NCI-H1092 (cell line): Measurements from ENCODE around the gene ITCH.
"Not testable (repeated sequence)": the region's sequence is repeated elsewhere in the genome, so short reads cannot be mapped to it uniquely, and the experiment has no call there.

ENCODE experiments used
- DNase-seq: peaks from one replicate; lab custom pipeline; 2025; lab: John Stamatoyannopoulos, UW

Gene ITCH

DNA sequence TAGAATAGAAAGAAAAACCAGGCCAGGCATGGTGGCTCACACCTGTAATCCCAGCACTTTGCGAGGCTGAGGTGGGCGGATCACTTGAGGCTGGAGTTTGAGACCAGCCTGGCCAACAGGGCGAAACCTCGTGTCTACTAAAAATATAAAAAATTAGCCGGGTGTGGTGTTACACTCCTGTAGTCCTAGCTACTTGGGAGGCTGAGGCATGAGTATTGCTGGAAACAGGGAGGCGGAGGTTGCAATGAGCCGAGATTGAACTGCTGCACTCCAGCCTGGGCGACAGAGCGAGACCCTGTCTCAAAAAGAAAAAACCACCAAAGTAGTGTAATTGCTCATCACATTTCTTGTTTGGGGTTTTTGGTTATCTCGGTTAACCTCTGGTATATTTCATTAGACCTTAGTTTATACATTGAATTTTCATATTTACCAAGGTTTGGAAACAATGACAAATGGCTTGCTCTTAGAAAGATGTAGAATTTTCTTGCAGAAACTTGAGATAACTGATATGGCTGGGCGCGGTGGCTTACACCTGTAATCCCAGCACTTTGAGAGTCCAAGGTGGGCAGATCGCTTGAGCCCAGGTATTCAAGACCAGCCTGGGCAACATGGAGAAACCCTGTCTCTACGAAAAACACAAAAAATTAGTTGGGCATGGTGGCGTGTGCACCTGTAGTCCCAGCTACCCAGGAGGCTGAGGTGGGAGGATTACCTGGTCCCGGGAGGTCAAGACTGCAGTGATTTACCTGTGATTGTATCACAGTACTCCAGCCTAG lies 14.2 kb downstream of the ITCH start:
- no peak for DNase-seq

DNA sequence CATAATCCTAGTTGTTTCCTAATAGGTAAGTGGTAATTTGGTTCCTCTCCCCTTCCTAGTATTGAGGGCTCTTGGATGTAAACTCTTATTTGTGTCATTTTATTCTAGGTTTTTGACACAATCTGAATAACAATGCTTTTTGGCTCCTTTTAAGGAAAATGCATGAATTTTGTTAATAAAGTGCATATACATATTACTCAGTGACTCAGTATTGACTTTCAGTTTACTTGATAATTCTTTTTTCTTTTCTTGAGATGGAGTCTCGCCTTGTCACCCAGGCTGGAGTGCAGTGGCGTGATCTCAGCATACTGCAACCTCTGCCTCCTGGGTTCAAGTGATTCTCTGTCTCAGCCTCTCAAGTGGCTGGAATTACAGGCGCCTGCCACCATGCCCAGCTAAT lies 19.1 kb downstream of the ITCH start:
- DNase-seq = no peak

DNA sequence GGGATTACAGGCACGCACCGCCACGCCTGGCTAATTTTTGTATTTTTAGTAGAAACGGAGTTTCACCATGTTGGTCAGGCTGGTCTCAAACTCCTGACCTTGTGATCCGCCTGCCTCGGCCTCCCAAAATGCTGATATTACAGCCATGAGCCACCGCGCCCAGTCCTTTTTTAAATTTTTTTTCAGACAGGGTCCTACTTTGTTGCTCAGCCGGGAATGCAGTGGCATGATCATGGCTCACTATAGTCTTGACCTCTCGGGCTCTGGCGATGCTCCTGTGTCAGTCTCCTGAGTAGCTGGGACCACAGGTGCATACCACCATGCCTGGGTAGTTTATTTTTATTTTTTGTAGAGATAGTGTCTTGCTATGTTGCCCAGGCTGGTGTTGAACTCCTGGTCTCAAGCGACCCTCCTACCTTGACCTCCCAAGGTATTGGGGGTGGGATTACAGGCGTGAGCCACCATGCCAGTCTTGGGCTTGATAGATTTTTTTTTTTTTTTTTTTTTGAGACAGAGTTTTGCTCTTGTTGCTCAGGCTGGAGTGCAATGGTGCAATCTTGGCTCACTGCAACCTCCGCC lies 19.9 kb downstream of the ITCH start:
- DNase-seq = not testable (repeated sequence)

DNA sequence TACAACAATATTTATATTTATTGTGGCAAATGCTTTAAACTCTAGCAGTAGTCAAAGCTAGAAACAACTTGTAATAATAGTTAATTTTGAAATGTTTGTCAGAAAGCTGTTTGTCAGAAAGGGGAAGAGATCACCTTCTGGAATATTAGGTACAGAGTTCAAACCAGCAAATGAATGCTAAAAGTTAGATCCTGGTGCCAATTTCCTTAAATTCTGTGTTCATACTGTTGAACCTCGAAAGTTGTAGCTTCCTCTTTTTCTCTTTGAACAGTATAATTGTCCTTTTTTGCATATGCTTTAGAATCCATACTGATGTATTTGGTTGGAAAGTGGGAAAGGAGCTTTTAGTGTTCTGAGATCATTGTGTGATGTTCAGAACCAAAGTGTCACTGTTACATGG lies 22.4 kb downstream of the ITCH start:
- no peak for DNase-seq

DNA sequence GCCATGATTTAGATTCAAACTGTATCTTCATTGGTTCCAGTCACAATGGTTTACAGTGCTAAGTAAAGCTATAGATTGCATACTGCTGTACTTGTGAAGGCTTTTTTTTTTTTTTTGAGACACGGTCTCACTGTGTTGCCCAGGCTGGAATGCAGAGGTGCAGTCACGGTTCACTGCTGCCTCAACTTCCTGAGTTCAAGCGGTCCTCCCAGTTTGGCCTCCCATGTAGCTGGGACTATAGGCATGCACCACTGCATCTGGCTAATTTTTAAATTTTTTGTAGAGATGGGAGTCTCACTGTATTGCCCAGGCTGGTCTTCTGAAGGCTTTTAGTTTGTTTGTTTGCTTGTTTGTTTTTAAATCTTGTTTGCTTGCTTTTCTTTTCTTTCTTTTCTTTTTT lies 24.9 kb downstream of the ITCH start:
- no peak for DNase-seq

DNA sequence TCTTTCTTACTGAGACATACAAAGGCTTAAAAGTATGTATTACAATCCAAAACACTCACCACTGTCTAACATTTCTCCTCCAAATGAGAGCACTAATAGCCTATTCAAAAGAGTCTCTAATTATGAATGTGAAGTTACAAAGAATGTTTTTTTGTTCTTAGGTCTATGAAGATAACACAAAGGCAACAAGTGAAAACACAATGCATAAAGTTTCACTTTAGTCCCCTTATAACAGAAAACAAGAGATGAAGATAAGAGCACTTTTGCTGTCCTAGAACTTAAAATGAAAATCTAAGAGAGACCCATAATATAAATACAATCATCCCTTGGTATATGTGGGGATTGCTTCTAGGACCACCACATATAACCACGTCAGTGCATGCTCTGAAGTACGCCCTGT lies 25.6 kb downstream of the ITCH start:
- no peak for DNase-seq

DNA sequence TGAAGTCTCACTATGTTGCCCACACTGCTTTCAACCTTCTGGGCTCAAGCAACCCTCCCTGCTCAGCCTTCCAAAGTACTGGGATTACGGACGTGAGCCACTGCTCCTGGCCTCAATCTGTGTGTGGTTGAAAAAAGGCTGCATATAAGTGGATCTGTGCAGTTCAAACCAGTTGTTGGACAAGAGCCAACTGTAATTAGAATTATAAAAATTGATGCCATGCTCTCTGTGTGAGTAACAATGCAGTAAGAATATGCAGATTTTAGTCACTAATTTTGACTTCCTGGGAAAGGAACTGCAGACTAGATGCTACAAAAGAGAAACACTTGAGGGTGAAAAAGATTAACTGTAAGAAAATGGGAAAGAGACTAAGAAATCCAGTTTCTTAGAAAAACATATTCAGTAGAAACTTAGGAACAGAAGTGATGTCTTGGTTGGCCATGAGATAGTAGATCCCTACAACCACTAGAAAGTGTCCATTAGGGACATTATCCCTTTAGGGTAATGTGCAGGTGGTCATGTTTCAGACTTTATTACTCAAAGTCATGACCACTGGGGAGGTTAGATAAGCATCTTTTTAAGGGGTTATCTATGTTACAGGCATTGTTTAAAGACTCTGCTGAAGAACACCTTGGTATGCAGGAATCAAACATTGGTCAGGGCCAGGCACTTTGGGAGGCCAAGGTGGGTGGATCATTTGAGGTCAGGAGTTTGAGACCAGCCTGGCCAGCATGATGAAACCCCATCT lies 26.3 kb downstream of the ITCH start:
- DNase-seq = no peak

DNA sequence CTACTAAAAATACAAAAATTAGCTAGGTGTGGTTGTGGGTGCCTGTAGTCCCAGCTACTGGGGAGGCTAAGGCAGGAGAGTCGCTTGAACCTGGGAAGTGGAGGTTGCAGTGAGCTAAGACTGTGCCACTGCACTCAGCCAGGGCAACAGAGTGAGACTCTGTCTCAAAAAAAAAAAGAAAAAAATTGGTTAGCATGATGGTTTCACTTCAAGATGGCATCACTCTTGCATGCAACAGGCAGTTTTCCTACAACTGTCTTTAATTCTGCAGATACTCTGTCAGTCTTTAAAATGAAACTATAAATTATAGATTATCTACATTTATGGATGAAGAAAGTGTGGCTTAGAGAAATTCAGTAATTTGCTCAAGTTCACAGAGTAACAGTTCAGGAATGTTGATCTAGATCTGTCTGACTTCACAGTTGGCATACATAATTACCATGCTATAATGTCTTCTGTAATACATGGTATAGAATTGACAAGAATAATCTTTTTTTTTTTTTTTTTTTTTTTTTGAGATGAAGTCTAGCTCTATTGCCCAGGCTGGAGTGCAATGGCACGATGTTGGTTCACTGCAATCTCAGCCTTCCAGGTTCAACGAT lies 27.0 kb downstream of the ITCH start:
- DNase-seq = no peak

DNA sequence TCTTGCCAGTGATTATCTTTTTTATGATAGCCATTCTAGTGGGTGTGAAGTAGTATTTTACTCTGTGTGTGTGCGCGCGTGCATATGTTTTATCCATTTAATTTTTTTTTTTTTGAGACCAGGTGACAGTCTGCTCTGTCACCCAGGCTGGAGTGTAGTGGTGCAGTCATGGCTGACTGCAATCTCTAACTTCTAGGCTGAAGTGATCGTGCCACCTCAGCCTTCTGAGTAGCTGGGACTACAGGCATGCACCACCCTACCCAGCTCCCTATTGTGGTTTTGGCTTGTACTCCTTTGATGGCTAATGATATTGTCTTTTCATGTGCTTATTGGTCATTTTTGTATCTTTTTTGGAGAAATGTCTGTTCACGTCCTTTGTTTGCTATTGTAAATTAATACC lies 33.3 kb downstream of the ITCH start:
- no peak for DNase-seq

DNA sequence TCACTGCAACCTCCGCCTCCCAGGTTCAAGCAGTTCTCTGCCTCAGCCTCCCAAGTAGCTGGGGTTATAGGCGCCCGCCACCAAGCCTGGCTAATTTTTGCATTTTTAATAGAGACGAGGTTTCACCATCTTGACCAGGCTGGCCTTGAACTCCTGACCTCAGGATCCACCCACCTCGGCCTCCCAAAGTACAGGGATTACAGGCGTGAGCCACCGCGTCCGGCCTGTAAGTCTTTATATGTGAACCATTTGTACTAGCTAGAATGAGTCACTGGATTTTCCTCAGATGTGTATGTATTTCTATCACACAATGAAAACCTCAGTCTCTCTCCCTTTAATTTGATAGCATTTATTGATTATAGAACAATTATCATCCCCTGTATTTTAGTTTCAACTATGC lies 34.0 kb downstream of the ITCH start:
- DNase-seq = no peak

DNA sequence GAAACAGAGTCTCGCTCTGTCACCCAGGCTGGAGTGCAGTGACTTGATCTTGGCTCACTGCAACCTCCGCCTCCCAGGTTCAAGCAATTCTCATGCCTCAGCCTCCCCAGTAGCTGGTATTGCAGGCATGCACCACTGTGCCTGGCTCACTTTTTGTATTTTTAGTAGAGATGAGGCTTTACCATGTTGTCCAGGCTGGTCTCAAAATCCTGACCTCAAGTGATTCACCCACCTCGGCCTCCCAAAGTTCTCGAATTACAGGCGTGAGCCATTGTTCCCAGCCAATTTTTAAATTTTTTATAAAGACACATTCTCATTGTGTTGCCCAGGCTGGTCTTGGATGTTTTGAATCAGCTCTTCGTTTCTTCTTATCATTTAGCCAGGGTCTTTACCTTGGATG lies 37.7 kb downstream of the ITCH start:
- not testable (repeated sequence) for DNase-seq

DNA sequence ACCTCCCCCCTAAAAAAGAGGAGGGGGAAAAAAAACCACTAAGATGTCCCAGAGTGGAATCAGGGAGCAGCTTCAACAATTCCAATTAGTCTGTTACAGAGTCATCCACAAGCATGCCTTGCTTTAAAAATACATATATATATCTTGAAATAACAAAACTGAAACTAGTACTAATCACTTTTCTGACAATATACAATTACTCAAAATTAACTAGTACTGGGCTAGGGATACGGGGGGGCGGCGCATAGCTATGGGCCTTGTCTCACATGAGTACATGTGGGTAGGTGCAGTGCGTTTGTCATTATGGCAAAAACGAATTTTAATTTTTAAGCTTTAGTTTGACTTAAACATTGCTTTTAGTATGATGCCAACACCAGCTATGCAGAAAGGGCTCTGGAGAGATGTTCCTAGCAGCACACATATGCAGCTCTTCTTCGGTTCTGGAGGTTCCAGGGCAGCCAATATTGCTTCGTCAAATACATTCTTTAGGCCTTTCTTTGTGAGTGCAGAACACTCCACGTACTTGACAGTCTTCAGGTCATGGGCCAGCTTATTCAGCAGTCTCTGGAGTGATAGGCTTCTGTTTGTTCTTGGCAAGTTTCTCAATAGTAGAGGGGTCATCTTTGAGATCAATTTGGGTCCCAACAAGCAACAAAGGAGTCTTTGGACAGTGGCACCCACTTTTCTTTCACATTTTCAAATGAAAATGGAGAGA lies 38.8 kb downstream of the ITCH start:
- DNase-seq = no peak

DNA sequence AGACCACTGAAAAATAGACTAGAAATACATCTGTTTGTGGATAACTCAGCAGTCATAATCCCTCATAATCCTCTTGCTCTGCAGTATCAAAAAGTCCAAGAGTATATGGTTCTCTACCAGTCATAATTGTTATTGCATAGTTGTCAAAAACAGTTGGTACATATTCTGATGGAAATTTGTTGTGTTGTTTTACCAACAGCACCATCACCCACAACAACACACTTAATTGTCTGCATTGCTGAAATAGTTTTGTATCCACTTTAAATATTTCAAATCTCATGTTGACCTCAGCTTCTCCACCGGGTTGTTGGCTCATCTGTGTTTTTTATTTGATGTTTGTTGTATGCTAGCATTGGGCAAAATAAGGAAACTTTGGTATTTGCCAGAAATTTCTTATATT lies 39.4 kb downstream of the ITCH start:
- DNase-seq = no peak

DNA sequence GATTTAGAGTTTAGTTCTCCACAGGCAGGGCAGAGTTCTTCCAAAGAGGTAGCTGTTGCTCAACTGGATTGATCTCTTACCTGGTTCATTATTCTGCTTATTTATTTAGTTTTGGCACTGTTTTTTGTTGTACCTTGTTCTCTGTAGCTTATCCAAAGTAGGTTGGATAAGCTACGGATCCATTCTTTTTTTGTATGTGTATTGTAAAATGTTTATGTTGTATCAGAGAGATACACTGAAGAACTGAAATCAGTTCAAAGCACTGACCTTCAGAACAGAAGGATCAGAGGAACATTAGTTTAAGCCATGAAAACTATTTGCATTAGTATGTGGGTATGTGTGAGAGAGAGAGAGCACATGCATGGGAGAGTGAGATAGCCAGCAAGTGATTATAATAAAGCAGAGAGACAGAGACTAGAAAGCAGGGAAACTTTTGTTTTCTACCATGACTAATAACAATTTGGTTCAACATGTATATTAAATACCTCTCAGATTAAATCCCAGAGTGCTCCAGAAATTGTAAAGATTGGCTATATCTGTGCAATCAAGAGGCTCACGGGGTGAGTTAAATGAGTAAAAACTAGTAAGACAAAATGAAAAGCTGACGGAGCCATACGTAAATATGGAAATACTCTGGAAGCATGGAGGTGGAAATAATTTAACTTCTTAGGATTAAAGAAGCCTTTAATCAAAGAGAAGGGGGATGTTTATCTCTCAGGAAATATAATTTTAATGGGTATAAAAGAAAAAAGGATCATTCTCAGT lies 40.2 kb downstream of the ITCH start:
- no peak for DNase-seq

DNA sequence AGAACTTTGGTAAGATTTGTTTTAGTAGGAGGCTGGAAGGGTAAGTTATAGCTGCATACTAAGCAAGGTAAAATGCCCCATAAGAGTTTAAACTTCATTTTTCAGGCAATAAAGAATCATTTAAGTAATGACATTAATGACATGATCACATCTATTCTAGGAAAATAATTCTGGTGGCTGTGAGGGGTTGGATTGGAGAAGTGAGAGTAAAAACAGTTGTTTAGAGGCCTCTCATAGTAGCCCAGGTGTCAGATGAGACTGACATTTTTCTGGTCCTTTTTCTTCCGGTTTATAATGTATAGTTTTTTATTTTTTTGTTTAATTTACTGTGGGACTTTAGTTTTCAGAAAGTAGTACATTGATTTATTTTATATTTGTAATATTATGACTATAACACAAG lies 40.8 kb downstream of the ITCH start:
- DNase-seq = no peak

DNA sequence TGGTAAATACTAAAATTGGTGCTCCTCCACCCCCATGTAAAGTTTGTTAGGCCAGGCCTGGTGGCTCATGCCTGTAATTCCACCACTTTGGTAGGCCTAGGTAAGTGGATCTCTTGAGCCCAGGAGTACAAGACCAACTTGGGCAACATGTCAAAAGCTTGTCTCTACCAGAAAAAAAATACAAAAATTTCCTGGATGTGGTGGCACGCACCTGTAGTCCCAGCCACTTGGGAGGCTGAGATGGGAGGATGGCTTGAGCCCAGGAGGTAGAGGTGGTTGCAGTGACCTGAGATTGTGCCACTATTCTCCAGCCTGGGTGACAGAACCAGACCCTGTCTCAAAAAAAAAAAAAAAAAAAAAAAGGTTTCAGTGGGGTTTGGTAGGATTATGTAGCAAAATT lies 41.7 kb downstream of the ITCH start:
- no peak for DNase-seq

DNA sequence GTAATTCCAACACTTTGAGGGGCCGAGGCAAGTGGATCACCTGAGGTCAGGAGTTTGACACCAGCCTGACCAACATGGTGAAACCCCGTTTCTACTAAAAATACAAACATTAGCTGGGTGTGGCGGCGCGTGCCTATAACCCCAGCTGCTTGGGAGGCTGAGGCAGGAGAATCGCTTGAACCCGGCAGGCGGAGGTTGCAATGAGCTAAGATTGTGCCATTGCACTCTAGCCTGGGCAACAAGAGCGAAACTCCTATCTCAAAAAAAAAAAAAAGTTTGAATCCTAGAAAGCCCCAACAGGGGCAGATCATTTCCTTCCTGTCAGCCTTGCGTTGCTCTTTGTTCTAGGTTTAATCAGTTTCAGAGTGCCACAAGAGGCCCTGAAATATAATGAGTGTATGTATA lies 42.2 kb downstream of the ITCH start:
- not testable (repeated sequence) for DNase-seq

DNA sequence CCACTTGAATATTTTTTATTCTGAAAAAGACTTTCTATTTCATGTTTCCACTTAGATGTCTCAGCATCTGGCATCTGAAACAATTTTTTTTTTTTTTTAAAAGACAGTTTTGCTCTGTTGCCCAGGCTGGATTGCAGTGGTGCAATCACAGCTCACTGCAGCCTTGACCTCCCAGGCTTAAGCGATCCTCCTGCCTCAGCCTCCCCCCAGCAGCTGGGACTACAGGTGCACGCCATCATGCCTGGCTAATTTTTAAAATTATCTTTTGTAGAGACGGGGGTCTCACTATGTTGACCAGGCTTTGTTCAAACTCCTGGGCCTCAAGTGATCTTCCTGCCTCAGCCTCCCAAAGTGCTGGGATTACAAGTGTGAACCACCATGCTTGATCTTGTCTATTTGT lies 42.9 kb downstream of the ITCH start:
- DNase-seq = not testable (repeated sequence)

DNA sequence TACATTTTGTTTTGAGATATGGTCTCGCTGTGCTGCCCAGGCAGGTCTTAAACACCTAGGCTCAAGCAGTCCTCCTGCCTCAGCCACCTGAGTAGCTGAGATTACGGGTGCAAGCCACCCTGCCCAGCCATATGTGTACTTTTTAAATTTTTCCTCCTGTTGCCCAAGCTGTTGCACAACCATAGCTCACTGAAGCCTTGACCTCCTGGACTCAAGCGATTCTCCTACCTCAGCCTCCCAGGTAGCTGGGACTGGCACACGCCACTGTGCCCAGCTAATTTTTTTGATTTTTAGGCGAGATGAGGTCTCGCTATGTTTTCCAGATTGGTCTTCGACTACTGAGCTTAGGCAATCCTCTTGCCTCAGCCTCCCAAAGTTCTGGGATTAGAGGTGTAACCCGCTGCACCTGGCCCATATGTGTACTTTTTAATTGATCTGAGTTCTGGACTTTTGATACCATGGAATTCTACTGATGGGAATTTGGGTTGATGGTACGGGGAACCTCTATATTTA lies 44.9 kb downstream of the ITCH start:
- no peak for DNase-seq

DNA sequence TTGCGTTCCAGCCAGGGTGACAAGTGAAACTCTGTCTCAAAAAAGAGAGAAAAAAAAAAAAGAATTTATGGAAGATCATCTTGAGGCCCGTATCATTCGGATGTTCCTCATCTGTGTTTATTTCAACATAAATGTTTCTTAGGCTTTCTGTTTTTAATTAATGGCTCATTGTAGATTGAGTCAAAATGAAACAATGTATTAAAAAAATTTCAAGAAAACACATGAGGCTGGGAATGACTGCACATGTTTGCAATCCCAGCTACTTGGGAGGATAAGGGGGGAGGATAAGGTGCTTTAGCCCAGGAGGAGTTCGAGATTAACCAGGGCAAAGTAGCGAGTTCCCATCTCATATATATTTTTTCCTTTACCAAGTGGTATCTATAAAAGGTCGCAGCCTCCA lies 47.3 kb downstream of the ITCH start:
- no peak for DNase-seq

DNA sequence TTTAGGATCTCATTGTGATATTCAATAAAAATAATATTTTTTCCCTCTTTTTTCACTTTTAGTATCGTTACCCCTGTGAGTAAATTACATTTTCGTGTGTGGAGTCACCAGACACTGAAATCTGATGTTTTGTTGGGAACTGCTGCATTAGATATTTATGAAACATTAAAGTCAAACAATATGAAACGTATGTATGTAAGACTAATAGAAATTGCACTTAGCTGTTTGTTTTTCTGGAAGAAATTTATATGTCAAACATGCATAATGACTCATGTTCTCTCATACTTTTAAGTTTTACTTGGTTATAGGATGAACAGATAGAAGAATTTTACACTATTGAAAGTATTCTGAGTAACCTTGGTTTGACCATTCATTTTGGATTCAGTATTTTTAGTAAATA lies 49.4 kb downstream of the ITCH start:
- DNase-seq = no peak
